H1 (cell line): ENCODE results near the gene NF1. TPM values are rescaled to one million over a fixed set of nuclear protein-coding genes. Genes with fewer than 3 reads are reported as not detected.
A peak's percentile ranks its signal among the peaks of the same experiment; 100 is the strongest.

Experiments used
- CTCF ChIA-PET: fragments of 300-600 bp; sonication (Branson Sonifier 250); formaldehyde crosslinking; loops from one replicate; lab custom pipeline; 2021; ENCODE audit not compliant: partially characterized antibody; lab: Charles Lee
- POLR2A ChIA-PET: fragments of 300-600 bp; sonication (Branson Sonifier 250); formaldehyde crosslinking; loops from one replicate; lab custom pipeline; 2021; ENCODE audit warnings: inconsistent platforms; ENCODE audit not compliant: partially characterized antibody; lab: Charles Lee
- DNase-seq, 2 experiments: peaks; one replicate each; pipeline versions ENCODE4 v3.0.0 to v3.0.0-alpha.2; 2010 to 2022; ENCODE audit warnings: low spot score in 2 of 2, low read depth in 1 of 2, mixed read lengths in 1 of 2
- FAIRE-seq: peaks from 2 replicates; lab custom pipeline; 2011; peaks lifted over from hg19 to GRCh38; lab: Jason Lieb, UNC
- H2AFZ ChIP-seq: 2 replicates; pipeline ENCODE4 v1.8.1; 2012; ENCODE audit warnings: low read length, inconsistent platforms
- H2AK5ac ChIP-seq: 2 replicates; pipeline ENCODE4 v1.6.1; 2013; ENCODE audit warnings: low read depth, low read length
- H2BK120ac ChIP-seq: replicated peaks from 2 replicates; pipeline ENCODE3; 2013; ENCODE audit warnings: low read depth, low read length, inconsistent platforms
- H2BK12ac ChIP-seq: 2 replicates; pipeline ENCODE4 v1.6.1; 2013; ENCODE audit warnings: low read depth, low read length
- H2BK15ac ChIP-seq: 2 replicates; pipeline ENCODE4 v1.6.1; 2013; ENCODE audit warnings: low read length
- H2BK20ac ChIP-seq: 2 replicates; pipeline ENCODE4 v1.6.1; 2013; ENCODE audit warnings: low read length
- H2BK5ac ChIP-seq: 2 replicates; pipeline ENCODE4 v1.6.1; 2013; ENCODE audit warnings: low read depth, low read length
- H3K14ac ChIP-seq: 2 replicates; pipeline ENCODE4 v1.6.1; 2013; ENCODE audit warnings: inconsistent platforms; ENCODE audit not compliant: insufficient read length
- H3K18ac ChIP-seq: 2 replicates; pipeline ENCODE4 v1.6.1; 2013; ENCODE audit warnings: low read length; ENCODE audit errors: extremely low read depth
- H3K23ac ChIP-seq: 2 replicates; pipeline ENCODE4 v1.6.1; 2013; ENCODE audit warnings: inconsistent platforms; ENCODE audit not compliant: insufficient read length
- H3K23me2 ChIP-seq: 2 replicates; pipeline ENCODE4 v1.6.1; 2013; ENCODE audit warnings: low read depth, low read length
- H3K27ac ChIP-seq: 2 replicates; pipeline ENCODE4 v1.6.1; 2011; ENCODE audit warnings: low read depth, low read length, inconsistent platforms
- H3K27me3 ChIP-seq, 4 experiments: replicated peaks in 1 of 4; 1 replicate in 1 of 4; 2 replicates in 3 of 4; pipeline versions ENCODE4 v1.6.1 to v1.8.1; 2011 to 2013; ENCODE audit warnings: low read length in 3 of 4, mild to moderate bottlenecking in 3 of 4, inconsistent platforms in 2 of 4, mixed read lengths in 2 of 4, moderate library complexity in 1 of 4; ENCODE audit not compliant: control insufficient read depth in 3 of 4, insufficient read depth in 3 of 4; ENCODE audit errors: extremely low read depth in 1 of 4
- H3K36me3 ChIP-seq, 4 experiments: 2 replicates each; pipeline versions ENCODE4 v1.6.1 to v1.8.1; 2011 to 2013; ENCODE audit warnings: mild to moderate bottlenecking in 4 of 4, low read length in 3 of 4, moderate library complexity in 2 of 4, control low read depth in 1 of 4, inconsistent platforms in 1 of 4; ENCODE audit not compliant: insufficient read depth in 4 of 4, control insufficient read depth in 2 of 4
- H3K4ac ChIP-seq: replicated peaks from 2 replicates; pipeline ENCODE3; 2013; ENCODE audit warnings: low read length, low read depth, mixed read lengths, inconsistent platforms; ENCODE audit not compliant: insufficient read length
- H3K4me1 ChIP-seq, 4 experiments: replicated peaks in 1 of 4; 1 replicate in 1 of 4; 2 replicates in 3 of 4; pipeline versions ENCODE4 v1.6.1 to v1.8.1; 2011 to 2013; ENCODE audit warnings: low read length in 3 of 4, inconsistent platforms in 2 of 4, mixed read lengths in 1 of 4; ENCODE audit not compliant: insufficient read depth in 4 of 4, control insufficient read depth in 3 of 4
- H3K4me2 ChIP-seq, 2 experiments: 2 replicates each; pipeline versions ENCODE4 v1.6.1 to v1.8.1; 2011 to 2013; ENCODE audit warnings: low read depth in 2 of 2, low read length in 2 of 2, control low read depth in 1 of 2, inconsistent platforms in 1 of 2, mild to moderate bottlenecking in 1 of 2; ENCODE audit not compliant: insufficient read depth in 1 of 2
- H3K4me3 ChIP-seq, 4 experiments: fragments of 200-600, 300-600 bp in 1 of 4; sonication (generic), shearing (Covaris generic), sonication (Bioruptor Twin) in 1 of 4; 2 replicates each; pipeline versions ENCODE4 v1.5.1 to v1.8.1; 2011 to 2016; ENCODE audit warnings: low read length in 4 of 4, low read depth in 3 of 4, control low read depth in 2 of 4, inconsistent platforms in 2 of 4, mild to moderate bottlenecking in 2 of 4, mixed read lengths in 1 of 4, moderate library complexity in 1 of 4; ENCODE audit not compliant: insufficient read depth in 2 of 4; ENCODE audit errors: extremely low read depth in 1 of 4
- H3K56ac ChIP-seq: replicated peaks from 2 replicates; pipeline ENCODE3; 2013; ENCODE audit warnings: low read depth, mild to moderate bottlenecking, mixed read lengths, low read length, inconsistent platforms; ENCODE audit not compliant: insufficient read length
- H3K79me1 ChIP-seq: 2 replicates; pipeline ENCODE4 v1.6.1; 2013; ENCODE audit warnings: low read depth, low read length, control low read depth
- H3K79me2 ChIP-seq, 2 experiments: 2 replicates each; pipeline versions ENCODE4 v1.6.1 to v1.8.1; 2012 to 2013; ENCODE audit warnings: low read length in 2 of 2, mild to moderate bottlenecking in 2 of 2, inconsistent platforms in 1 of 2; ENCODE audit not compliant: insufficient read depth in 2 of 2, control insufficient read depth in 1 of 2
- H3K9ac ChIP-seq, 4 experiments: replicated peaks in 1 of 4; 1 replicate in 1 of 4; 2 replicates in 3 of 4; pipeline versions ENCODE4 v1.6.1 to v1.8.1; 2011 to 2013; ENCODE audit warnings: low read depth in 3 of 4, low read length in 3 of 4, control low read depth in 2 of 4, mild to moderate bottlenecking in 2 of 4, moderate library complexity in 2 of 4, inconsistent platforms in 1 of 4; ENCODE audit errors: extremely low read depth in 1 of 4
- H3K9me3 ChIP-seq, 2 experiments: 2 replicates each; pipeline versions ENCODE4 v1.6.1 to v1.8.1; 2012 to 2013; ENCODE audit warnings: mild to moderate bottlenecking in 2 of 2, moderate library complexity in 2 of 2, control low read depth in 1 of 2, inconsistent platforms in 1 of 2, low read depth in 1 of 2, low read length in 1 of 2, mixed read lengths in 1 of 2; ENCODE audit not compliant: insufficient read depth in 2 of 2
- H4K20me1 ChIP-seq, 2 experiments: replicated peaks in 1 of 2; 2 replicates each; pipeline versions ENCODE3 to v1.8.1; 2011 to 2013; ENCODE audit warnings: inconsistent platforms in 2 of 2, low read length in 2 of 2, mild to moderate bottlenecking in 1 of 2; ENCODE audit not compliant: insufficient read depth in 2 of 2, control insufficient read depth in 1 of 2
- H4K5ac ChIP-seq: 2 replicates; pipeline ENCODE4 v1.6.1; 2013; ENCODE audit warnings: low read length, low read depth, mixed read lengths, inconsistent platforms; ENCODE audit not compliant: insufficient read length
- H4K8ac ChIP-seq: 2 replicates; pipeline ENCODE4 v1.8.0; 2013; ENCODE audit warnings: mild to moderate bottlenecking, moderate library complexity, low read length, inconsistent platforms; ENCODE audit not compliant: insufficient read depth; ENCODE audit errors: extremely low read depth
- H4K91ac ChIP-seq: replicated peaks from 2 replicates; pipeline ENCODE3; 2013; ENCODE audit warnings: low read length, mixed read lengths, inconsistent platforms; ENCODE audit not compliant: insufficient read length
- CHD2 ChIP-seq: IDR thresholded peaks from 2 replicates; pipeline ENCODE4 v1.6.1; 2012; ENCODE audit warnings: low read length, improper control_type of control experiment
- CTBP2 ChIP-seq: IDR thresholded peaks from 2 replicates; pipeline ENCODE4 v1.7.0; 2011; ENCODE audit warnings: borderline replicate concordance, mild to moderate bottlenecking, moderate library complexity, mixed read lengths, low read length; ENCODE audit not compliant: insufficient read depth, insufficient read length
- NANOG ChIP-seq: IDR thresholded peaks from 2 replicates; pipeline ENCODE4 v1.6.1; 2011; ENCODE audit warnings: low read length, low read depth, mild to moderate bottlenecking, inconsistent platforms; ENCODE audit not compliant: insufficient read depth, poor library complexity, severe bottlenecking
- RBBP5 ChIP-seq: IDR thresholded peaks from 2 replicates; pipeline ENCODE4 v1.7.1; 2012; ENCODE audit warnings: low read depth, mild to moderate bottlenecking, inconsistent platforms, low read length, moderate library complexity, borderline replicate concordance
- SIRT6 ChIP-seq: IDR thresholded peaks from one replicate; pipeline ENCODE4 v1.7.1; 2012; ENCODE audit warnings: low read length, inconsistent platforms
- WGBS, 2 experiments: shearing (Covaris generic) in 1 of 2; methylation state at CpG; one replicate each; pipeline versions ENCODE4 v1.1.6 to v1.1.7; 2013 to 2015; ENCODE audit warnings: low lambda C conversion rate in 2 of 2, mixed read lengths in 2 of 2, inconsistent platforms in 1 of 2, low coverage in 1 of 2, missing lambda C conversion rate in 1 of 2; ENCODE audit not compliant: insufficient replicate concordance in 2 of 2, insufficient coverage in 1 of 2, insufficient read length in 1 of 2; ENCODE audit errors: extremely low coverage in 1 of 2, missing lambda C conversion rate in 1 of 2; 5-methylcytosine and 5-hydroxymethylcytosine counted together
- polyA plus RNA-seq, 7 experiments: library from polyadenylated mRNA; depleted of rRNA in 3 of 7; stranded (reverse) in 5 of 7; unstranded in 2 of 7; fragments of >200 nt in 5 of 7; fragments of 200-250 nt in 2 of 7; gene quantifications; 1 replicate in 5 of 7; 2 replicates in 1 of 7; 4 replicates in 1 of 7; pipeline versions ENCODE4 v1.2.1 to v1.2.3, GENCODE V29; 2011 to 2013; ENCODE audit warnings: missing spikeins in 2 of 7, mixed read lengths in 2 of 7
- total RNA-seq: library from RNA; stranded (reverse); fragmentation: NEBNext Ultra II Directional; extraction: Animal tissue kit (Norgen Biotek cat#: 25700); gene quantifications from 2 replicates; pipeline ENCODE4 v1.2.1, GENCODE V29; 2021
- TF ChIP-seq, protein P1 (sequence below): IDR thresholded peaks from 2 replicates; pipeline ENCODE4 v1.6.1; 2012; ENCODE audit warnings: inconsistent platforms

The NF1 gene
- total and polyA plus RNA-seq, 2 of the 8 experiments (the other 6 are each of a cell fraction or from before 2014, with no cell fraction given), result 19.3 to 29.6 TPM

DNA sequence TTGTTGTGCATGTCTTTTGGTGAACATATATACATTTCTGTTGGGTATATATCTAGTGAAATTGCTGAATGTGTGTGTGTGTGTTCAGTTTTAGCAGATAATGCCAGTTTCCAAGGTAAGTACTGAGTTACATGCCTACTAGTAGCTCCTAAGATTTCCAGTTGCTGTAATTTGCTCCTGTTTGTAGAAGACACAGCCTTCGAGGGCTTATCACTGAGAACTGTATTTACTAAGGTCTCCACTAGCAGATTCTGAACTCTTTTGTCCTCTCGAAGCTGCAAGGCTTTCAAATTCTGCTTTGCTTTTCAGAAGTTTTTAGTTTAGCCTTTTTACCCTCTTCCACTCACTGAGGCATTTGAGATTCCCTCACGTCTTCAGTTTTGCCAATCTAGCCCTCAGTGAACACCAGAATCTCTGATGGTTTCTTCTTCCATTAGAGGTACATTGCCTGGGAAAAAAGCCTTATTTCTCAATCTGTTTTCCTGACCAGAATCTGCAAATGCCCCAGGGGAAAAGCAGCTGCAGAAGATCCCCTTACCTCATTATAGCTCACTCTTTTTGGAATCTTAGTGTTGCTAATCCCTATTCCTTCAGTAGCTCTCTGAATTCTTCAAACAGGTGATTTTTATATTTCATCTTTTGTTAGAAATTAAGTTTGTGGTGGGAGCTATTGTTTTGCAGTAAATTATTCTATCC, 52.9 kb downstream of the NF1 start:
- FAIRE-seq, result no peak
- H3K4me3 ChIP-seq, result no peak overlapping the region
- POLR2A ChIA-PET, result interaction anchor here (4.0 kb wide), 1 partner anchor 8 kb away, joined by 10 read pairs; no protein-coding TSS in a partner anchor

More for the DNA sequence above, 52.9 kb downstream of the NF1 start:
- 79% methylated on average over 3 of the region's 3 CpGs; no CpG with 5 or more reads in 1 of the 2 experiments for WGBS, 2 experiments
- TF ChIP-seq SIRT6 (no peak), CTBP2 (no peak), NANOG (no peak), RBBP5 (no peak), CHD2 (no peak)
- TF ChIP-seq, protein P1, sequence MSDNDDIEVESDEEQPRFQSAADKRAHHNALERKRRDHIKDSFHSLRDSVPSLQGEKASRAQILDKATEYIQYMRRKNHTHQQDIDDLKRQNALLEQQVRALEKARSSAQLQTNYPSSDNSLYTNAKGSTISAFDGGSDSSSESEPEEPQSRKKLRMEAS, result no peak
- TF ChIP-seq, all 59 proteins: peak for 0
- Histone ChIP-seq H3K27ac (no peak overlapping the region), H3K18ac (no peak overlapping the region), H3K9ac (peak overlapping the region in 1 of 4 experiments; percentile 10; a peak in 1 of 7 replicates), H2BK15ac (no peak overlapping the region), H2AK5ac (no peak overlapping the region), H3K36me3 (no peaks in the 10 kb centered on the region), H3K14ac (no peak overlapping the region), H2AFZ (no peak overlapping the region), H3K56ac (no peak overlapping the region), H3K23me2 (no peaks in the 10 kb centered on the region), H2BK20ac (no peak overlapping the region), H4K20me1 (no peaks in the 10 kb centered on the region), H3K4me2 (no peak overlapping the region; a peak in 1 of 4 replicates), H3K4me1 (peaks cover 0 to 5% (median 1%) of the 10 kb centered on the region in 4 experiments; a peak in 3 of 7 replicates), H2BK120ac (no peak overlapping the region), H4K91ac (no peak overlapping the region), H2BK12ac (no peak overlapping the region), H4K5ac (no peak overlapping the region), H3K79me2 (peaks cover 0 to 9% of the 10 kb centered on the region in 2 experiments; a peak in 1 of 4 replicates), H4K8ac (no peak overlapping the region), H3K4ac (no peak overlapping the region), H2BK5ac (no peak overlapping the region), H3K9me3 (no peaks in the 10 kb centered on the region), H3K79me1 (peaks cover 2% of the 10 kb centered on the region; the same call in 1 of the 2 replicates), H3K23ac (no peak overlapping the region), H3K27me3 (no peaks in the 10 kb centered on the region)
- CTCF ChIA-PET, result interaction anchor here (0.8 to 1.8 kb wide), 2 partner anchors 19 to 79 kb away, joined by 3 to 5 read pairs; no protein-coding TSS in a partner anchor
- no peak for DNase-seq
